ENCODE data around the gene RPL22.
A peak's percentile ranks its signal among the peaks of the same experiment; 100 is the strongest.

RPL22 gene

DNA sequence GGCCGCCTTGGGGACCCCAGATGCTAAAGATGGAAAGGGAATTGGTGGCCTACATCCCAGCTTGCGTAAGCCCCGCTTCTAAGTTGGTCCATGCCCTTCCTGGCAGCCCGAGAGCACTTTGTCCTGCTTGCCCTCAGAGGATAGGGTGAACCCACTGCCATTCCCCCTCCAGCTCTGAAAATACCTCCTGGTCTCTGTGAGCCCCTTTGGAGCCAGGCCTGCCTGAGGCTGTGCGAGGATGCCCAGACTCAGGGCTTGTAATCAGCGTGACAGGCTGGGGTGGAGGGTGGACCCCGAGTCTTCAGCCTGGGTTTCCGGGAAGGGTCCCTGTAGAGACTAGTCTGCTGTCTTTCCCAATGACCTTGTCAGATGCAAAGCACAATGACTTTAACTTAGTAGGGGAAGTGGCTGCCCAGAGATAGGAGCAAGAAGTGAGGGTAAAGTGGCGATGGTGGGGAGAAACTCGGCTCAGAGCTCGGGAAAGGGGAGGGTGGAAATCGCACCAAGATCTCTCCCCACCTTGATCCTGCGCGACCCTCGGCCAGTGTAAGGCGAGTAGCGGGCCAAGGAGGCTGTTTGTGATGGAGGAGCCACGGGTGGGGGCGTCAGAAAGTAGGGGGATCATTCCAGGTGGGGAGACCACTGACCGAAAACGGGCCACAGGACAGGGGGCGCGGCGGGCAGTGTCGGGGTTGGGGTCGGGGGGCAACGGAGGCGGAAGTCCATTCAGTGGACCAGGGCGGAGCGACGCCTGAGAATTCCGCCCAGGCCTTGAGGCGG is 41.9 kb upstream of the RPL22 start:
- H3K27ac Mint-ChIP-seq: no peak overlapping the region
- no peak overlapping the region for H3K4me3 Mint-ChIP-seq
- peaks cover 85% of the 10 kb centered on the region for H3K27me3 Mint-ChIP-seq
- CTCF ChIA-PET: interaction anchor here (1.7 kb wide), 1 partner anchor 196 kb away, joined by 3 read pairs; no protein-coding TSS in a partner anchor
- H3K36me3 Mint-ChIP-seq: no peaks in the 10 kb centered on the region
- no peak for DNase-seq
- H3K4me1 Mint-ChIP-seq: peaks cover 17% of the 10 kb centered on the region
- no peaks in the 10 kb centered on the region for H3K9me3 Mint-ChIP-seq

DNA sequence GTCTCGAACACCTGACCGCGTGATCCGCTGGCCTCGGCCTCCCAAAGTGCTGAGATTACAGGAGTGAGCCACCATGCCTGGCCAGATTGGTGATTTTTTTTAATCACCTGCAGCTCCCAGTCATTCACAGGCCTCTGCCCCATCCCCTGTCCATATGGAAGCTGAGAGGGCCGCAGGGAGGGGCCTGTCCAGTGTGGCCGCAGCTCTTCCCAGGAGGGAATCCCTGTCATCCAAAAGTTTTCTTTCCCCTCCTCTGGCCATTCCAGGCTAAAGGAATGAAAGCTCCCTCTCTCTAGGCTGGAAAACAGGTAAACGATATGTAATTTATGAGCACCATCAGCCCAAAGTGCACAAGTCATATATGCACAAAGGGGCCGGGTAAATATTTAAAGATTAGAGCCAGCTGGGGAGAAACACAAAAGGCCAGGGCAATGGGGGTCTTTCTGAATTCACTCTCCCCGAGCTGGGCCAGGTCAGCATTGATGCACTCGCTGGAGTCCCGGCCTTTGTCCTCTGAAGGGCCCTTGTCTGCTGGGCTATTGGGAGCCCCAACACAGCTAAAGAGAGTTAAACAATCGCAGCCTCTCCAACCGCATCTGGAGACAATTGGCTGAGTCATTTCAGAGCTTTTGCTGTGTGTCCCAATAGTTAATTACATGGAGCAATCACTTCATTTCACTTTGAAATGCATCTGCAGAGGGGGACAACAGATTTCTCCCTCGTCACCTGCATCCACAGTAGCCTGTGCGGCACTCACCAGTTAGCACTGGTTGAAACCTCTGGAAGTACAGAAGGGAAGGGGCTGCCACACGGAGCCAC is 40.8 kb upstream of the RPL22 start:
- DNase-seq: no peak
- CTCF ChIA-PET: interaction anchor here (0.6 to 1.6 kb wide), 5 partner anchors 103 to 337 kb away, joined by 3 to 4 read pairs (median 3); no protein-coding TSS in a partner anchor
- no peak overlapping the region for H3K27ac Mint-ChIP-seq
- peaks cover 74% of the 10 kb centered on the region for H3K27me3 Mint-ChIP-seq
- peaks cover 17% of the 10 kb centered on the region for H3K4me1 Mint-ChIP-seq
- no peak overlapping the region for H3K4me3 Mint-ChIP-seq
- H3K9me3 Mint-ChIP-seq: no peaks in the 10 kb centered on the region
- H3K36me3 Mint-ChIP-seq: no peaks in the 10 kb centered on the region

GRCh38 chr1:6239213-6239752 is 39.9 kb upstream of the RPL22 start:
- Mint-ChIP-seq H3K9me3 (no peaks in the 10 kb centered on the region), H3K27ac (no peak overlapping the region), H3K36me3 (no peaks in the 10 kb centered on the region), H3K4me1 (peaks cover 22% of the 10 kb centered on the region), H3K4me3 (no peak overlapping the region), H3K27me3 (peaks cover 65% of the 10 kb centered on the region)
- CTCF ChIA-PET: interaction anchor here (0.6 to 1.6 kb wide), 8 partner anchors 32 to 338 kb away, joined by 3 to 4 read pairs (median 3); no protein-coding TSS in a partner anchor
- no peak for DNase-seq

GRCh38 chr1:6237093-6237492 is 37.7 kb upstream of the RPL22 start:
- CTCF ChIA-PET: interaction anchor here (0.6 to 1.9 kb wide), 3 partner anchors 9 to 54 kb away, joined by 3 to 4 read pairs (median 3); no protein-coding TSS in a partner anchor
- Mint-ChIP-seq H3K27ac (peak overlapping the region; percentile 58), H3K36me3 (peaks cover 15% of the 10 kb centered on the region), H3K9me3 (no peaks in the 10 kb centered on the region), H3K27me3 (peaks cover 46% of the 10 kb centered on the region), H3K4me1 (peaks cover 39% of the 10 kb centered on the region), H3K4me3 (peak overlapping the region; percentile 56)
- DNase-seq: no peak

GRCh38 chr1:6235296-6235677 is 35.9 kb upstream of the RPL22 start:
- Mint-ChIP-seq H3K9me3 (no peaks in the 10 kb centered on the region), H3K36me3 (peaks cover 20% of the 10 kb centered on the region), H3K4me3 (peak overlapping the region; percentile 91), H3K27ac (peak overlapping the region; percentile 76), H3K4me1 (peaks cover 34% of the 10 kb centered on the region), H3K27me3 (peaks cover 28% of the 10 kb centered on the region)
- CTCF ChIA-PET: interaction anchor here (0.9 to 1.0 kb wide), 2 partner anchors 29 to 30 kb away, joined by 4 read pairs; no protein-coding TSS in a partner anchor
- peak; percentile 36 for DNase-seq

GRCh38 chr1:6234502-6235295 is 35.3 kb upstream of the RPL22 start:
- CTCF ChIA-PET: interaction anchor here (0.9 to 1.0 kb wide), 2 partner anchors 28 to 30 kb away, joined by 4 read pairs; no protein-coding TSS in a partner anchor
- peak overlapping the region; percentile 76 for H3K27ac Mint-ChIP-seq
- H3K4me3 Mint-ChIP-seq: peak overlapping the region; percentile 91
- H3K27me3 Mint-ChIP-seq: peaks cover 22% of the 10 kb centered on the region
- peaks cover 34% of the 10 kb centered on the region for H3K4me1 Mint-ChIP-seq
- H3K9me3 Mint-ChIP-seq: no peaks in the 10 kb centered on the region
- H3K36me3 Mint-ChIP-seq: peaks cover 22% of the 10 kb centered on the region
- no peak for DNase-seq

DNA sequence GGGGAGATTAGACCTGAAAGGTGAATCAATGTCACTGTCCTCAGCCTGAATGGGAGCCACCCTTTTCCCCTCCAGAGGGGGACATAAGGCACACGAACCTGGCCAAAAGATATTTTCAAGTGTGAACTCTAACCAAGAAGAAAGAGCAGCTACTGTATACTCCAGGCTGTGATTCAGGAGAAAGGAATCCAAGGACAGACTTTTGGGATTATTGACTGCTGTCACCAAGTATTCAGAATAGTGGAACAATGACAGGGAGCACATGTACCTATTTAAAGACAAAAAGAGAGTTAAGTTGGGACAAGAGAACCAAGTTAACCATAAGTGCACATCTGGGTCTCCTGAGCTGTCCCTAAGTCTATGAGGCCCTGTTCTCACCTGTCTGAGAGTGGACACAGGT is 34.0 kb upstream of the RPL22 start:
- Mint-ChIP-seq H3K27me3 (peaks cover 9% of the 10 kb centered on the region), H3K36me3 (peaks cover 23% of the 10 kb centered on the region), H3K4me3 (peak overlapping the region; percentile 91), H3K4me1 (peaks cover 30% of the 10 kb centered on the region), H3K9me3 (no peaks in the 10 kb centered on the region), H3K27ac (no peak overlapping the region)
- no peak for DNase-seq
- CTCF ChIA-PET: no interaction called here

- no peak overlapping the region for H3K4me3 Mint-ChIP-seq
- H3K27me3 Mint-ChIP-seq: no peaks in the 10 kb centered on the region
- CTCF ChIA-PET: interaction anchor here (1.4 kb wide), 1 partner anchor 18 kb away, joined by 6 read pairs; no protein-coding TSS in a partner anchor
- no peak overlapping the region for H3K27ac Mint-ChIP-seq
- H3K36me3 Mint-ChIP-seq: peaks cover 46% of the 10 kb centered on the region
- no peaks in the 10 kb centered on the region for H3K4me1 Mint-ChIP-seq
- no peak for DNase-seq
- H3K9me3 Mint-ChIP-seq: no peaks in the 10 kb centered on the region
Observed at GRCh38 chr1:6225651-6226050, 26.3 kb upstream of the RPL22 start.

DNA sequence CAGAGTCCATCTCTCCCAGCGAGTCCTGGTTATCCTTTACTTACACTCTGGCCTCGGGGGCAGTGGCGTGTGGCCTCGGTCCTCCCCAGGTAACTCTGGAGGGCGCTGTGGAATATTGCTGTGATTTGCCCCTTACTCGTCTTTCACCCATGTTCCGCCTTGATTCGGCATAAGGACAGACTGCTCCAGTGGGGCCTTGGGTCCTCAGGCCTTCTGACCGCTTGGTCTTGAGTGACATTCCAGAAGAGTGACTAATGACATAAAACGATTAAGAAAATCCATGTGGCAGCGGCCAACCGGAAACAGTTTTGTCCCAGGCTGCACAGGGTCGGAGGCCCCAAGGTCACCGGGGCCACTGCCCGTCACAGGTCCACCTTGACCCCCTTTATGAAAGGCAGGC is 25.3 kb upstream of the RPL22 start:
- Mint-ChIP-seq H3K9me3 (no peaks in the 10 kb centered on the region), H3K36me3 (peaks cover 50% of the 10 kb centered on the region)

DNA sequence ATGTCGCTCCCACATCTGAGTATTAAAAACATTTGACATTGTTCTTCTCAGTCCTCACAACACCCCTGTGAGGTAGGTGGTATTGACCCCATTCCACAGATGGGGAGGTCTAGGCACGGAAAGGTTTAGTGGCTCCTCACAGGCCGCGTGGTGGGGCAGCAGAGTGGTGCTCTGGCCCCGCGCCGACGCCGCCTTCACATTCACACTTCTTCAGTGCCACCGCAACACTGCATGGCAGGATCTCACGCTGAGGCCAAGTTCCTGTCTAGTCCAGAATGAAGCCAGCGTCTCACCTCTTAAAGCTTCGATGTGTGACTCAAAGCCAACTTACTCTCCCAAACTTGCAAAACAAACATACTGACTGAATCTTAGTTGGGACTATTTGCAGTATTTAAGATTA is 24.2 kb upstream of the RPL22 start:
- Mint-ChIP-seq H3K27ac (no peak overlapping the region), H3K4me1 (no peaks in the 10 kb centered on the region), H3K4me3 (no peak overlapping the region), H3K36me3 (peaks cover 49% of the 10 kb centered on the region), H3K9me3 (no peaks in the 10 kb centered on the region), H3K27me3 (no peaks in the 10 kb centered on the region)
- DNase-seq: no peak
- CTCF ChIA-PET: interaction anchor here (1.0 to 1.1 kb wide), 2 partner anchors 10 to 23 kb away, joined by 3 read pairs; no protein-coding TSS in a partner anchor

More for the DNA sequence above, 25.3 kb upstream of the RPL22 start:
- Mint-ChIP-seq H3K27ac (no peak overlapping the region), H3K27me3 (no peaks in the 10 kb centered on the region), H3K4me1 (no peaks in the 10 kb centered on the region), H3K4me3 (no peak overlapping the region)
- CTCF ChIA-PET: no interaction called here
- no peak for DNase-seq

DNA sequence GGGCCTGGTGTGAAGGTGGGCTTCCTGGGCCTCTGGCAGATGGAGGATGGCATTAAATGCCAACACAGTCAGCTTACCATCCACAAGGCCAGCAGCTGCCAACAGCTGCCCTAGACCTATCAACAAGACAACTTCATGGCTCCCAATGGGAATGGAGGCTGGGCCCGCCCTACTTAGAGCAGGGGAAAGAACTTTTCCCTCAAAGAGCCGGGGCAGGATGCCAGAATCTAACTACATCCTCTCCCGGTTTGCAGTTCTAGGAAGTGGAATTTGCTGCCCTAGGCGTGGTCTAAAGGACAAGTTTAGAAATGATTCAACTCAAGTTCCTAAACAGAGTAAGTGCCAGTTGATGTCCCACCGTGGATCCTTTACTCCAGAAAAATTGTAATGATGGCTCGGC is 23.2 kb upstream of the RPL22 start:
- peaks cover 49% of the 10 kb centered on the region for H3K36me3 Mint-ChIP-seq
- peaks cover 5% of the 10 kb centered on the region for H3K27me3 Mint-ChIP-seq
- H3K4me3 Mint-ChIP-seq: no peak overlapping the region
- CTCF ChIA-PET: interaction anchor here (1.0 to 1.5 kb wide), 2 partner anchors 9 to 15 kb away, joined by 3 read pairs; no protein-coding TSS in a partner anchor
- no peaks in the 10 kb centered on the region for H3K4me1 Mint-ChIP-seq
- no peaks in the 10 kb centered on the region for H3K9me3 Mint-ChIP-seq
- no peak for DNase-seq
- H3K27ac Mint-ChIP-seq: no peak overlapping the region

GRCh38 chr1:6221210-6221784 is 21.9 kb upstream of the RPL22 start:
- H3K36me3 Mint-ChIP-seq: peaks cover 41% of the 10 kb centered on the region
- H3K4me3 Mint-ChIP-seq: no peak overlapping the region

DNA sequence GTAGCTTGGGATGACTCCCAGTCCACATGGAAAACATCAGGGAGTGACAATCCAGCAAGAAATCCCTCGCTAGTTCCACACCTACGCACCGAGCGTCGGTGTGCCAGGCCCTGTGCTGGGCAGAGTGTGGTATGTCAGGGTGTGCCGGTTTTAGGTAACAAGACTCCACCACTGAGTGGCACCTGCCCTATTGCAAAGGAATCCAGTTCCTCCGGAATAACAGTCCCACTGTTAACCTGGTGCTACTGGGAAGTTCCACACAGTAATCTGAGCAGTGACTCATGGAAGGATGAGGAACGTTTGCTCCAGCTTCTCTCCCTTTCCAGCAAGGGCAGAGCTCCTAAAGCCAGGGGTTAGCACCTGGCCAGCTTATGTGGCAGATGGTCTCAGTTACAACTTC is 20.8 kb upstream of the RPL22 start:
- H3K4me3 Mint-ChIP-seq: no peak overlapping the region
- CTCF ChIA-PET: interaction anchor here (1.0 to 2.2 kb wide), 3 partner anchors 12 to 15 kb away, joined by 3 to 6 read pairs (median 3); no protein-coding TSS in a partner anchor
- no peaks in the 10 kb centered on the region for H3K4me1 Mint-ChIP-seq
- H3K27me3 Mint-ChIP-seq: peaks cover 19% of the 10 kb centered on the region
- H3K9me3 Mint-ChIP-seq: no peaks in the 10 kb centered on the region
- H3K36me3 Mint-ChIP-seq: peaks cover 32% of the 10 kb centered on the region
- DNase-seq: no peak
- H3K27ac Mint-ChIP-seq: no peak overlapping the region

More at GRCh38 chr1:6221210-6221784, 21.9 kb upstream of the RPL22 start:
- H3K9me3 Mint-ChIP-seq: no peaks in the 10 kb centered on the region
- CTCF ChIA-PET: interaction anchor here (1.0 to 1.5 kb wide), 2 partner anchors 16 kb away, joined by 3 read pairs; no protein-coding TSS in a partner anchor
- H3K27ac Mint-ChIP-seq: no peak overlapping the region
- H3K27me3 Mint-ChIP-seq: peaks cover 10% of the 10 kb centered on the region
- no peak for DNase-seq
- H3K4me1 Mint-ChIP-seq: no peaks in the 10 kb centered on the region
